Thyroid gland (tissue), 4 donors: ENCODE results near the gene FAM193B.

ENCODE experiments used
- POLR2A ChIP-seq, 2 donors: fragments of 450-650 bp; IDR thresholded peaks; one replicate each; pipeline ENCODE4 v1.6.1; 2017; ENCODE audit warnings: antibody characterized with exemption in 2 of 2, mild to moderate bottlenecking in 2 of 2, moderate library complexity in 1 of 2
- TF ChIP-seq, protein P1 (sequence below), 6 experiments: fragments of 200-600 bp in 3 of 6; fragments of 450-650 bp in 3 of 6; sonication (generic) in 3 of 6; IDR thresholded peaks; one replicate each; pipeline ENCODE4 v1.5.1; 2016 to 2019; ENCODE audit warnings: antibody characterized with exemption in 6 of 6, mild to moderate bottlenecking in 2 of 6, inconsistent platforms in 1 of 6, moderate library complexity in 1 of 6

- TF ChIP-seq, protein P1, sequence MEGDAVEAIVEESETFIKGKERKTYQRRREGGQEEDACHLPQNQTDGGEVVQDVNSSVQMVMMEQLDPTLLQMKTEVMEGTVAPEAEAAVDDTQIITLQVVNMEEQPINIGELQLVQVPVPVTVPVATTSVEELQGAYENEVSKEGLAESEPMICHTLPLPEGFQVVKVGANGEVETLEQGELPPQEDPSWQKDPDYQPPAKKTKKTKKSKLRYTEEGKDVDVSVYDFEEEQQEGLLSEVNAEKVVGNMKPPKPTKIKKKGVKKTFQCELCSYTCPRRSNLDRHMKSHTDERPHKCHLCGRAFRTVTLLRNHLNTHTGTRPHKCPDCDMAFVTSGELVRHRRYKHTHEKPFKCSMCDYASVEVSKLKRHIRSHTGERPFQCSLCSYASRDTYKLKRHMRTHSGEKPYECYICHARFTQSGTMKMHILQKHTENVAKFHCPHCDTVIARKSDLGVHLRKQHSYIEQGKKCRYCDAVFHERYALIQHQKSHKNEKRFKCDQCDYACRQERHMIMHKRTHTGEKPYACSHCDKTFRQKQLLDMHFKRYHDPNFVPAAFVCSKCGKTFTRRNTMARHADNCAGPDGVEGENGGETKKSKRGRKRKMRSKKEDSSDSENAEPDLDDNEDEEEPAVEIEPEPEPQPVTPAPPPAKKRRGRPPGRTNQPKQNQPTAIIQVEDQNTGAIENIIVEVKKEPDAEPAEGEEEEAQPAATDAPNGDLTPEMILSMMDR (IDR thresholded peaks at IDR 0.05) = no peak
- no peak for TF ChIP-seq POLR2A (IDR thresholded peaks at IDR 0.05)
These were observed 46.2 kb upstream of the FAM193B start for GRCh38 chr5:177600508-177601018.
